Neural progenitor cell (in vitro differentiated cells): ENCODE data around the gene FXYD7.

Experiments
- CTCF ChIP-seq: fragments of 200-600 bp; sonication (generic); IDR thresholded peaks from 2 replicates; pipeline ENCODE4 v1.5.1; 2017; ENCODE audit warnings: antibody characterized with exemption, mild to moderate bottlenecking
- EZH2 ChIP-seq: fragments of 200-600 bp; sonication (generic); IDR thresholded peaks from 2 replicates; pipeline ENCODE4 v1.6.1; 2017; ENCODE audit warnings: antibody characterized with exemption, mild to moderate bottlenecking, moderate library complexity

- TF ChIP-seq CTCF (no peak), EZH2 (no peak)
These were observed 38.3 kb downstream of the FXYD7 start for GRCh38 chr19:35181387-35181786.
